Measurements from ENCODE around the gene CNTN5.

The CNTN5 gene

DNA sequence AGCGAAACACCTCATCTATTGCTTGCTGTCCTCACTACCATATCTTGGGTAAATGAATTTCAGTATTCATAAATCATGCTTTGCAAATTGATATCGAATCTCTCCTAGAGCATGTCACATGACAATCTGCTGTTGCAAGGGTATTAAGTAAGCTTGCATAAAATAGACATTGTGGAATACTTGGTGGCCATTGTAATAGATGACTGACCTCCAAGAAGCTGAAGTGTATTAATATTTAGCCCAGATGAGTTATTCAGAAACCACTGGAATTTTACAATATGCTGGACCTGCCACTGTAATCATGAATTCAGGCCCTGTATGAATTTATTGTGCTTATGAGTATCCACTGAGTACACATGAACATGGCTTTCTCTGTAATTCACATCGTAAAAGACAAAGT is 1376.7 kb downstream of the CNTN5 start:
- no peak for DNase-seq (ENCODE audit: low read depth in 2 of 2, low spot score in 1 of 2)

DNA sequence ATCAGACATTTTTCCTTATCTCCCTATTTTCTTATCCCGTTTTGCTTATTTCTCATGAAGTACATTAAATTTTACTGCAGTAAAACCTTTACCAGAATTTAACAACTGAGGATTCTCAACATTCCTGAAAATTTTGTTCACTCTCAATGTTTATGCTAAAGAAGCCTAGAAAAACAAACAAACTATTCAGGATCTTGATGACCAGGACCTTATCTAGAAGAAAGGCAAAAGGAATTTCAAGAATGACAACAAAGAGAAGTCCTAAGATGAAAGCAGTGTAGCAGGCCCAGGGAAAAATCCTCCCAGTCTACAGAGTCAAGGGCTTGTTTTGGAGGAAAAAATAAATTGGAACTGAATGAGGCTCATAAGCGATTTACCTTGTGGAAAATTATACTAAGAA is 1383.1 kb downstream of the CNTN5 start:
- DNase-seq (ENCODE audit: low read depth in 2 of 2, low spot score in 1 of 2): no peak

DNA sequence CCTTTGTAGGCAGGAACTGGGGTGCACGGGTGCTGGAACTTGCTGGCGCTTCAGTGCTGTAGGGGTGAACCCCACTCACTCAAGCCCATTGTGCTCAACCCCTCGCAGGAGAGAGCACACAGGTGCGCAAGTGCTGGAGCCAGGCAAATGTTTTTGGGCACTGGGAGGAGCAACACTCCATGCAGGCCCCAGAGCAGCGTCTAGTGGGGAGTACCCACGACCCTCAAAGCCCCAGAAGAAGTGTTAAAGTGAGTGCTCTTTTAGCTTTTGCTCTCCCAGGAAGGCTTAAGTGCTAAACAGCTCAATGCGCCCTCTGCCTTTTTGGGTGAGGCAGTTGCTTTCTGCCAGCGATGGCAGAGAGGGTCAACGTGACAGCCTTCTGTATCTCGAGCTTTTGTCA is 1384.2 kb downstream of the CNTN5 start:
- no peak for DNase-seq (ENCODE audit: low read depth in 2 of 2, low spot score in 1 of 2)
